ENCODE data around the gene CNTNAP2. TPM values are rescaled to one million over a fixed set of nuclear protein-coding genes. Genes with fewer than 3 reads are reported as not detected.

Gene CNTNAP2
- total and polyA plus RNA-seq, 2 of the 4 experiments (the other 2 are of a cell fraction): not detected

DNA sequence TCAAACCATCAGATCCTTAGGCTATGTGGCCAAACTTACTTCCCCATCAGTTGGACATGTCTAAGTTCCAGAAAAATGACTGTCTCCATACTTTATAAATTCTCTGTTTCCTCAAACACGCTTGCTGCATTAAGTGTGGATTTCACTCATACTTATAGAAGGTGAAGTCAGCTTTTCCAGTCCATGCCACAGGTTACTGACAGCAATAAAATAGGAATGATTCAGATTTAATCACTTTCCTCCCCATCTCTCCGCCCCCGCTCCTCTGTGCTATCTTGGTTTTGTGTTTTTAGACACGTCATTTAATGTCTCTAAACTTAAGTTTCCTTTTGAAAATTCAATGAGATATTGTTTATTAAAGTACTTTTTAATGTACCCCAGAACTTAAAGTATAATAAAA is 1376.0 kb downstream of the CNTNAP2 start:
- TF ChIP-seq MXI1 (IDR thresholded peaks at IDR 0.05; ENCODE audit: borderline replicate concordance, low read depth, low read length) (no peak), RFX5 (IDR thresholded peaks at IDR 0.05; ENCODE audit: low read depth, low read length) (no peak), FOS (IDR thresholded peaks at IDR 0.05; ENCODE audit: low read depth, low read length) (0 out of 2 replicates have a peak, but pooled peaks have one; percentile 5), BHLHE40 (IDR thresholded peaks at IDR 0.05; ENCODE audit: low read depth, low read length) (no peak)
- TF ChIP-seq, protein P1, sequence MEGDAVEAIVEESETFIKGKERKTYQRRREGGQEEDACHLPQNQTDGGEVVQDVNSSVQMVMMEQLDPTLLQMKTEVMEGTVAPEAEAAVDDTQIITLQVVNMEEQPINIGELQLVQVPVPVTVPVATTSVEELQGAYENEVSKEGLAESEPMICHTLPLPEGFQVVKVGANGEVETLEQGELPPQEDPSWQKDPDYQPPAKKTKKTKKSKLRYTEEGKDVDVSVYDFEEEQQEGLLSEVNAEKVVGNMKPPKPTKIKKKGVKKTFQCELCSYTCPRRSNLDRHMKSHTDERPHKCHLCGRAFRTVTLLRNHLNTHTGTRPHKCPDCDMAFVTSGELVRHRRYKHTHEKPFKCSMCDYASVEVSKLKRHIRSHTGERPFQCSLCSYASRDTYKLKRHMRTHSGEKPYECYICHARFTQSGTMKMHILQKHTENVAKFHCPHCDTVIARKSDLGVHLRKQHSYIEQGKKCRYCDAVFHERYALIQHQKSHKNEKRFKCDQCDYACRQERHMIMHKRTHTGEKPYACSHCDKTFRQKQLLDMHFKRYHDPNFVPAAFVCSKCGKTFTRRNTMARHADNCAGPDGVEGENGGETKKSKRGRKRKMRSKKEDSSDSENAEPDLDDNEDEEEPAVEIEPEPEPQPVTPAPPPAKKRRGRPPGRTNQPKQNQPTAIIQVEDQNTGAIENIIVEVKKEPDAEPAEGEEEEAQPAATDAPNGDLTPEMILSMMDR (conservative IDR thresholded peaks at IDR 0.05; ENCODE audit: low read depth, low read length): no peak
- no peaks in the 10 kb centered on the region for H4K20me1 ChIP-seq (ENCODE audit: insufficient read depth, low read length)
- H4K5ac ChIP-seq (ENCODE audit: low read depth, low read length): no peak overlapping the region
- dilution Hi-C loops (cut with HindIII; ENCODE audit: low sequenced_read_pairs, unreplicated experiment): no loop called here
- in situ Hi-C loops (cut with MboI; ENCODE audit: low sequenced_read_pairs): no loop called here
- no peak overlapping the region for H3K4ac ChIP-seq (ENCODE audit: low read depth, low read length)
- H3K9me3 ChIP-seq (ENCODE audit: control insufficient read depth, insufficient read depth, low read length): no peaks in the 10 kb centered on the region
- DNase-seq: peak; percentile 77
- no peaks in the 10 kb centered on the region for H3K27me3 ChIP-seq (ENCODE audit: control insufficient read depth, insufficient read depth, low read length)
- no CpG with 5 or more reads among the region's 4 CpGs for WGBS, 2 experiments (ENCODE audit: extremely low coverage in 2 of 2, insufficient read length in 1 of 2)
- no peak overlapping the region for H2AFZ ChIP-seq (replicated peaks; ENCODE audit: low read length, poor library complexity)
- H3K9me1 ChIP-seq (ENCODE audit: insufficient read depth, low read length): no peaks in the 10 kb centered on the region
- ChIA-PET POLR2A (ENCODE audit: unreplicated experiment) (no interaction called here), CTCF (no interaction called here)
- ATAC-seq (ENCODE audit: low read depth): peak; percentile 48
- no peak overlapping the region for H4K91ac ChIP-seq (ENCODE audit: insufficient read depth, low read depth, low read length)
- no peak overlapping the region for H3K14ac ChIP-seq (replicated peaks; ENCODE audit: low read depth, low read length)
- no peak overlapping the region for H3K9ac ChIP-seq (ENCODE audit: low read depth, low read length)
- H2BK20ac ChIP-seq (ENCODE audit: low read depth, low read length): peak overlapping the region; percentile 27; the same call in 1 of the 2 replicates
- no peaks in the 10 kb centered on the region for H3K4me1 ChIP-seq (ENCODE audit: control insufficient read depth, insufficient read depth, low read length)
- H3K56ac ChIP-seq (ENCODE audit: extremely low read depth, insufficient read depth, low read length): peak overlapping the region; percentile 43; the same call in 1 of the 2 replicates
- no peak overlapping the region for H2AK9ac ChIP-seq (replicated peaks; ENCODE audit: low read depth, low read length, poor library complexity)
- H2AK5ac ChIP-seq (ENCODE audit: low read depth, low read length): no peak overlapping the region
- H2BK15ac ChIP-seq (ENCODE audit: low read depth, low read length): no peak overlapping the region
- H3K79me1 ChIP-seq (ENCODE audit: low read depth in 1 of 2, low read length in 2 of 2): no peaks in the 10 kb centered on the region
- BruUV-seq (replicated peaks): no TSS peak
- H3K27ac ChIP-seq (ENCODE audit: insufficient read depth, low read length): no peak overlapping the region
- no peak overlapping the region for H2BK5ac ChIP-seq (ENCODE audit: low read depth, low read length, poor library complexity, severe bottlenecking)
- no peaks in the 10 kb centered on the region for H3K36me3 ChIP-seq (ENCODE audit: control insufficient read depth, insufficient read depth, low read length)
- intact Hi-C loops (cut with micrococcal nuclease): no loop called here
- H3K23ac ChIP-seq (ENCODE audit: low read depth, low read length): no peak overlapping the region
- no peak overlapping the region for H2BK120ac ChIP-seq (ENCODE audit: low read depth, low read length)
- 0 out of 4 replicates have a peak overlapping the region, but pooled peaks of 1 of the 2 experiments have one; percentile 6 for H4K8ac ChIP-seq (ENCODE audit: low read depth in 2 of 2, low read length in 2 of 2)
- no peak overlapping the region for H3K18ac ChIP-seq (ENCODE audit: low read depth, low read length)
- H3K4me3 ChIP-seq (ENCODE audit: insufficient read depth, low read depth, low read length): no peak overlapping the region
- no peak overlapping the region; the same call in 1 of the 2 replicates for H3K4me2 ChIP-seq (ENCODE audit: low read depth, low read length)
